Fibroblast of lung (primary cell): ENCODE data around the gene BLVRB.

Source experiments
- CTCF ChIP-seq, 2 donors: IDR thresholded peaks in 1 of 2; conservative IDR thresholded peaks in 1 of 2; 1 replicate in 1 of 2; 2 replicates in 1 of 2; pipeline ENCODE4 v1.5.1; 2011 to 2012; ENCODE audit warnings: low read length in 2 of 2, control low read depth in 1 of 2, inconsistent platforms in 1 of 2, low read depth in 1 of 2, mild to moderate bottlenecking in 1 of 2
- EZH2 ChIP-seq: IDR thresholded peaks from 2 replicates; pipeline ENCODE4 v1.5.1; 2012; ENCODE audit warnings: low read length, control low read depth, mild to moderate bottlenecking; ENCODE audit errors: missing control alignments

GRCh38 chr19:40410030-40410389 lies 55.5 kb downstream of the BLVRB start:
- no peak for TF ChIP-seq EZH2
- no peak for TF ChIP-seq CTCF (conservative IDR thresholded peaks at IDR 0.05 in 1 of 2, IDR thresholded peaks at IDR 0.05 in 1 of 2; ENCODE audit: low read depth in 1 of 2, low read length in 2 of 2)
